Erythroblast (primary cell): Measurements from ENCODE around the gene SMC1B.

Experiments used
- GATA1 ChIP-seq: IDR thresholded peaks from 2 replicates; pipeline ENCODE4 v1.6.1; 2011; ENCODE audit warnings: low read depth, mild to moderate bottlenecking, control low read depth, low read length, moderate library complexity
- POLR2A ChIP-seq: IDR thresholded peaks from 2 replicates; pipeline ENCODE4 v1.6.1; 2011; ENCODE audit warnings: mild to moderate bottlenecking, low read length

GRCh38 chr22:45448431-45448830 lies 35.0 kb upstream of the SMC1B start:
- TF ChIP-seq GATA1, result no peak
- no peak for TF ChIP-seq POLR2A
